ENCODE results near the gene ECT2.
A peak's percentile ranks its signal among the peaks of the same experiment; 100 is the strongest.

The ECT2 gene

DNA sequence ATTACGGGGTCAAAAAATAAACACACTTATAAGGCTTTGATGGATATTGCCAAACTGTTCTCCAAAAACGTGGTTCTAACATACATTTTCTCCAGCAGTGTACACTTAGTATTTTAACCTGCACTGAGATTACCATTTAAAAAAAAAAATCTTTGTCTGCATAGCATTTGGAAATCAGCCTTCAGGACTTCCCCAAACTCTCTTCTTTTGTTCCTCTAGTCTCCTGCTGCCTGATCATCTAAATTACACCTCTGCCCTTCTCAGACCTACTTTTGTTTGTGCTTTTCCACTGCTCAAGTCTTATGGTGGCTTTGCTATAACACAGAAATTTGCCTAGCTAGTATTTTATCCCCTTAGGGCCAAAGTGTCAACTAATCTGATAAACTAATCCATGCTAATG, 43.5 kb upstream of the ECT2 start:
- TF ChIP-seq, protein P1, sequence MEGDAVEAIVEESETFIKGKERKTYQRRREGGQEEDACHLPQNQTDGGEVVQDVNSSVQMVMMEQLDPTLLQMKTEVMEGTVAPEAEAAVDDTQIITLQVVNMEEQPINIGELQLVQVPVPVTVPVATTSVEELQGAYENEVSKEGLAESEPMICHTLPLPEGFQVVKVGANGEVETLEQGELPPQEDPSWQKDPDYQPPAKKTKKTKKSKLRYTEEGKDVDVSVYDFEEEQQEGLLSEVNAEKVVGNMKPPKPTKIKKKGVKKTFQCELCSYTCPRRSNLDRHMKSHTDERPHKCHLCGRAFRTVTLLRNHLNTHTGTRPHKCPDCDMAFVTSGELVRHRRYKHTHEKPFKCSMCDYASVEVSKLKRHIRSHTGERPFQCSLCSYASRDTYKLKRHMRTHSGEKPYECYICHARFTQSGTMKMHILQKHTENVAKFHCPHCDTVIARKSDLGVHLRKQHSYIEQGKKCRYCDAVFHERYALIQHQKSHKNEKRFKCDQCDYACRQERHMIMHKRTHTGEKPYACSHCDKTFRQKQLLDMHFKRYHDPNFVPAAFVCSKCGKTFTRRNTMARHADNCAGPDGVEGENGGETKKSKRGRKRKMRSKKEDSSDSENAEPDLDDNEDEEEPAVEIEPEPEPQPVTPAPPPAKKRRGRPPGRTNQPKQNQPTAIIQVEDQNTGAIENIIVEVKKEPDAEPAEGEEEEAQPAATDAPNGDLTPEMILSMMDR (IDR thresholded peaks at IDR 0.05; ENCODE audit: extremely low read depth, insufficient read depth, missing control alignments), result no peak
- DNase-seq (ENCODE audit: low spot score), result no peak
- in situ Hi-C loops (cut with MboI; ENCODE audit: low pct_unique_long_range_greater_than_20kb, low sequenced_read_pairs, unreplicated experiment), result no loop called here

DNA sequence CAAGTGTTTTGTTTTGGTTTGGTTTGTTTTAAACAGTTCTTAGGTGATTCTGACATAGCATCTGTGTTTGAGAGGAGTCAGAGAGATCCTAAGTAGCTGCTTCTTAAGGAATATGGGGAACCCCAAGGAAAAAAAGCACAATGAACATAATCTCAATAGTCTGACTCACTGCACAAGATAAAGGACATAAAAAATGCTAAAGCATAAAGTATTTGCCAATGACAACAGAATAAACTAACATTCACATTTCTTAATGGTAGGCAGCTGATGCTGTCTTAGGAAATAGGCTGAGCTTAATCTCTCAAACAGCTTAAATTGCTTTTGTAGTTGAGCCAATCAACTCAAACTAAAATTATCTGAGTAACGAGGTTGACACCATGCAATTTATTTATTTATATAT, 42.6 kb upstream of the ECT2 start:
- in situ Hi-C loops (cut with MboI; ENCODE audit: low pct_unique_long_range_greater_than_20kb, low sequenced_read_pairs, unreplicated experiment), result no loop called here
- DNase-seq (ENCODE audit: low spot score), result no peak

DNA sequence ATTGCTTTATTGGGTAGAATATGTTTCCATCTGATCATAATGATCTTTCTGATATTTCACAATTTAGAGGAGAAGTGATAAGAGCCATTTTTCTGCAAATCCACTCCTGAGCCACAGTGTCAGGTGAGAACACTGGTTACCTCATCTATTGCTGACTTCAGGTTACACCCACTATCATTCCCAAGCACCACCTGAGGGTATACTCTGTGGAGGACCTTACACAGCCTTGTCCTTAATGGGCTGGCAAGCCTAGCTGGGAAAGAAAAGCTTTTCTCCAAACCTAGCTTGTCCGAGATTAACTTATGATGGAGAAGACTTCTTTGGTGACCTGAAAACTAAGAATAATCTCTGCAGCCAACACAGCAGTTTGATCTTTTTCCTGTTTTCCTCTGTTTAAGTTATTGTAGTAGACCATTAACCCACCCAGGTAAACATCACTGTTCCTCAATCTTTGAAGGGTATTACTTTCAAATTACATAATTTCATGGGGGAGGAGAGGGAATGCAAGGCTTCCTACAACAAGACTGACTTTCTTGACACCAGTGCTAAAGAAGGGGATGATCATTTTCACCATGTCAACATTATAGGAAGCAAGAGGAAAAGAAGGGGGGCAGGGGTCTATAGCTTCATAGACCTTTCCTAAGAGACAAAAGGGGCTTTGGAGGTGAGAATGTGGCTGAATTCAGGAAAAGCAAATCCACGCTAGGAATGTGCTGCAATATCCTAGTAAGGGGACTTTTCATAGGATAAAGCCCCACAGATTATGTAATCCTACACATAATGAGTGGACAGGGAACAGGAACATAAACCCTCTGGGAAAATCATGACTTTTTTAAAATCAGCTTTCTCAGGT, 41.4 kb upstream of the ECT2 start:
- TF ChIP-seq, protein P1 (IDR thresholded peaks at IDR 0.05; ENCODE audit: extremely low read depth, insufficient read depth, missing control alignments), result no peak
- DNase-seq (ENCODE audit: low spot score), result no peak
- in situ Hi-C loops (cut with MboI; ENCODE audit: low pct_unique_long_range_greater_than_20kb, low sequenced_read_pairs, unreplicated experiment), result no loop called here

More for the DNA sequence above, 42.6 kb upstream of the ECT2 start:
- TF ChIP-seq, protein P1 (IDR thresholded peaks at IDR 0.05; ENCODE audit: extremely low read depth, insufficient read depth, missing control alignments), result no peak

DNA sequence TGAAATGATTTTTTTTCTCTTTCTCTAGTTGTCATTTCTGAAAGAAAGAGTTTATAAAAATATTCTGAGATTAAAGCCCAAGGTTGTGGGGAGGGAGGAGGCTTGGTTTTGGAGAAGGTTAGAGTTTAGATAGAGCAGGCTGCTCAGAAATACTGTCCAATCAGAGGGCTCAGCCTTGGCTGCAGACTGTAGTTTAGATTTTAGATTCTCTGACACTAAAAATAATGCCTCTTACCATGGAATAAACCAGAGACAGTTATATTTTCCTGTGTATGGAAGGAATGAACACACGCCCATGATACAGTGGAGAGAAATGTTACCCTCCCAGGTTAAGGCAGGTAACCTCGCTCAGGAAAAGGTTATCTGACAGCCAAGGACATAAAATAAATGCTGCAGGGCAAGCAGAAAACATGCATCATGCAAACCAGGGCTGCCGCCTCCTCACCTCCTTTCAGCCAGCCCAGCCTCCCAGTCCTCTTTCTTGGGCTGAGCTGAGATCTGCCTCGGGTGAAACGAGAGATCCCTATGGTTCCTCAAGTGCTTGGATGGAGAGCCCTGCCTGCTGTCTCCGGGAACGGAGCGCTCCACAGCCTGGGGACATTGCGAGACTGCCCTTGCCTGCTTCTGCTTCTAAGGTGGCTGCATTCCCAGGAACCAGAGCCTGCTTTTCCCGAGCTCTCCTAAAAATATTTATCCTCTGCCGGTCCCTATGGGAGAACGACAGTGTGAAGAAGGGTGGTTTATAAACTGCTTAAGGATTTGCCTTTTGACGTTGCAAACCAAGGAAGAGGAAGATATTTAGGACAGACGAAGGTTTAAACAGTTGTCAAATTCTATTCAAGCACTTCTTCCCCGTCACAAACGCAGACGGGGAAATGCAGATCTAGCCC, 40.5 kb upstream of the ECT2 start:
- TF ChIP-seq, protein P1 (IDR thresholded peaks at IDR 0.05; ENCODE audit: extremely low read depth, insufficient read depth, missing control alignments), result no peak
- no peak for DNase-seq (ENCODE audit: low spot score)
- in situ Hi-C loops (cut with MboI; ENCODE audit: low pct_unique_long_range_greater_than_20kb, low sequenced_read_pairs, unreplicated experiment), result no loop called here

DNA sequence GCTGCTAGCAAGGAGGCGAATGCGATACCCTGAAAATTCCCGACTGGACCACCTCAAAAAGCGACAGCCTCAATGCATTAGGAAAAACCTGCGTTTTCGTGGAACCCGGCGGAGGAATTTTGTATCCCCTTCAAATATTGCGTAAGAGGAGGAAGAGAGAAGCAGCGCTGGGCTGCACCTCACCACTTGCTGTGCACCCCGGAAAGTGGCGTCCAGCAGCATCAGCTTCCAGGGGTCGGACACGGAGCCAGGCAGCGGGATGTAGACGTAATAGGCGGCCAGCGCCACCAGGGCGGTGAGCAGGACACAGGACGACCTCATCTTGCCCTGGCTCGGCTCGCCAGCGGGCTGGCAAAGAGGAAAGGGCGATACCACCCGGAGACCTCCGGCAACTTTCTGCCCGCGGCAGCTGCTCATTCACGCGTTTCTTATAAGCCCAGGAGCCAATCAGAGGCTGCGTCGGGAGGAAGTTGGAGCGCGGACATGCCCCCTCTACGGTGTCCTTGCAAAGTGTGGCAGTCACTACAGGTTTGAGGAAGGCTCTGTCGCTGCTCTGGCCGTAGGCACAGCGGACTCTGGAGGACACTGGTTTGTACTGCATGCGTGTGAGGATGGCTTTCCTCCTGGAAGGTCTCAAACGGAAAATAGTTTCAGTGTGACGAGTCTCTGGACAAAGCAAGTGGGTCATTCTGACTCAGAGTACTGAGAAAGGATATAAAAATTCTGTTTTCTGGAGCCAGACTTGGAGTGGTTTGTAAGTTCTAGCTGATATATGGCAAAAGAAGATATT, 39.7 kb upstream of the ECT2 start, which contains the start of gene NCEH1:
Gene NCEH1, minus strand, starts transcription at position 404 of the 790 bp plus-strand sequence. Its CDS starts 83 bp downstream, at position 321.
- DNase-seq (ENCODE audit: low spot score), result peak; percentile 87
- TF ChIP-seq, protein P1 (IDR thresholded peaks at IDR 0.05; ENCODE audit: extremely low read depth, insufficient read depth, missing control alignments), result peak; percentile 86
- in situ Hi-C loops (cut with MboI; ENCODE audit: low pct_unique_long_range_greater_than_20kb, low sequenced_read_pairs, unreplicated experiment), result no loop called here

DNA sequence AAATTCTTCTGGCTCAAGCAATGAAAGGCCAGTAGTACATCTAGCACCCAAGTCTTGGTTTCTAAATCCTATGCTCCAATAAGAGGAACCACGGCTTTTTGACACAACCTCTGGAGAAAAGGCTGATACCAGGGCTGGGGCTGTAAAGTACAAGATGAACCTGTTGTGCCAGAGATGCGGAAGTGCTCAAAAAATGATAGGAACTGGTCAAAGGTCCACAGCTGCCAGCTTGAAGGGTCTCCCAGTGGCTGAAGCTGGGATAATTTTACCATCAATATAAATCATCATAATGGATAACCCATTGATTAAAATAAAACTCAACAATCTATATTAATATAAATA, 39.1 kb upstream of the ECT2 start:
- in situ Hi-C loops (cut with MboI; ENCODE audit: low pct_unique_long_range_greater_than_20kb, low sequenced_read_pairs, unreplicated experiment), result no loop called here
- DNase-seq (ENCODE audit: low spot score), result no peak
- TF ChIP-seq, protein P1 (IDR thresholded peaks at IDR 0.05; ENCODE audit: extremely low read depth, insufficient read depth, missing control alignments), result no peak

All from GM13977 (cell line).